Esophagus (tissue), 2 donors: ENCODE results near the gene CKB. TPM values are rescaled to one million over a fixed set of nuclear protein-coding genes. Genes with fewer than 3 reads are reported as not detected.
A peak's percentile ranks its signal among the peaks of the same experiment; 100 is the strongest.

Experiments used
- H3K27ac ChIP-seq, 2 donors: one replicate each; pipeline ENCODE4 v1.5.1; 2013; ENCODE audit warnings: low read depth in 2 of 2, mild to moderate bottlenecking in 2 of 2, inconsistent platforms in 1 of 2, low read length in 1 of 2, moderate library complexity in 1 of 2
- H3K27me3 ChIP-seq, 2 donors: one replicate each; pipeline ENCODE4 v1.6.1; 2013; ENCODE audit warnings: low read length in 2 of 2, control low read depth in 1 of 2, mild to moderate bottlenecking in 1 of 2; ENCODE audit not compliant: insufficient read depth in 2 of 2, control insufficient read depth in 1 of 2
- H3K36me3 ChIP-seq, 2 donors: one replicate each; pipeline ENCODE4 v1.6.1; 2013; ENCODE audit warnings: low read length in 1 of 2; ENCODE audit not compliant: control insufficient read depth in 2 of 2, insufficient read depth in 2 of 2
- H3K4me1 ChIP-seq, 2 donors: one replicate each; pipeline ENCODE4 v1.6.1; 2013; ENCODE audit warnings: low read length in 1 of 2; ENCODE audit not compliant: control insufficient read depth in 2 of 2, insufficient read depth in 2 of 2
- H3K4me3 ChIP-seq, 2 donors: one replicate each; pipeline ENCODE4 v1.5.1; 2013; ENCODE audit warnings: low read length in 2 of 2, mild to moderate bottlenecking in 2 of 2, low read depth in 1 of 2, moderate library complexity in 1 of 2
- H3K9me3 ChIP-seq, 2 donors: one replicate each; pipeline ENCODE4 v1.6.1; 2013; ENCODE audit warnings: mild to moderate bottlenecking in 2 of 2, low read depth in 1 of 2, low read length in 1 of 2, moderate library complexity in 1 of 2; ENCODE audit not compliant: control insufficient read depth in 2 of 2, insufficient read depth in 1 of 2
- WGBS, 2 donors: extraction: QIAGEN DNeasy Blood & Tissue Kit; methylation state at CpG; one replicate each; pipeline ENCODE4 v1.1.7; 2013; 5-methylcytosine and 5-hydroxymethylcytosine counted together
- polyA plus RNA-seq, 2 donors: library from polyadenylated mRNA; stranded (reverse); fragments of 200-250 nt; gene quantifications; one replicate each; pipeline ENCODE4 v1.2.3, GENCODE V29; 2013
- donor health status: healthy with polysubstance abuse.
- donor health status: Bipolar disorder and iron deficiency.

Gene CKB
- polyA plus RNA-seq, 2 donors, result 117 to 134 TPM

DNA sequence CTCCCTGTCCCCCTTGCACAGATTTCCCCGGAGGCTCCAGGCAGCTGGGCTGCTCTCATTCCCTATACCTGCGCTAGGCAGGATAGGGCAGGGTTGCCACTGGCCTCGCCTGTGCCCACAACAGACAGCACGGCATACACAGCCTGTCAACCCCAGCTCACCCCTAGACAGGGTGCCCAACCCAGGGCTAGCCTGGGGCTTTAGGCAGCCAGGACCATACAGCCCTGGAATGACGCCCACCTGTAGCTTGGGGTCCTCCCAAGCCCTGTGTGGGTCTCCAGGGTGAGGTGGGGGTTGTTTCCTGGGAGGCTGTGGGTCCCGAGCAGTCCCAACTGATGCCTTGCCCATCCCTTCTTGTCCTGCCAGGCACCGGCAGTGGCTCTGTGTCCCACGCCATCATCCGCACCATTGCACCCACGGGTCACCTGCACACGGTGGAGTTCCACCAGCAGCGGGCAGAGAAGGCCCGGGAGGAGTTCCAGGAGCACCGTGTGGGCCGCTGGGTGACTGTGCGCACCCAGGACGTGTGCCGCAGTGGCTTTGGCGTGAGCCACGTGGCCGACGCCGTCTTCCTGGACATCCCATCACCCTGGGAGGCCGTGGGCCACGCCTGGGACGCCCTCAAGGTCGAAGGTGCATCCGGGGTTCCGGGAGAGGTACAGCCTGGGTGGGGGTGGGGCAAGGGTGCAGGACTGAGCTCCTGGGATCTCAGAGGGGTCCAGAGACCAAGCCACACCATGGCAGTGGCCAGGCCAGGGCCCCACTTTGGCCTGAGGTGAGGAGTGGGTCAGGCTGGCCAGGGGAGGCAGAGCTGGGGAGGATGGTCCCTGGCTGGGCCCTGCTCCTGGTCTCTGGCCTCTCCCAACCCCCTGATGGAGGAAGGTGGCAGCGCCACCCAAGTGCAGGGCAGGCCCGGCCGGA is 9.8 kb upstream of the CKB start:
- peaks cover 20 to 25% of the 10 kb centered on the region in 2 donors for H3K4me1 ChIP-seq
- peak overlapping the region; percentile 52 to 69 for H3K27ac ChIP-seq
- H3K27me3 ChIP-seq, result no peaks in the 10 kb centered on the region
- H3K9me3 ChIP-seq, result no peaks in the 10 kb centered on the region
- no peak overlapping the region for H3K4me3 ChIP-seq
- H3K36me3 ChIP-seq, result peaks cover 0 to 40% of the 10 kb centered on the region in 2 donors
- 79 to 82% methylated on average over 32 of the region's 32 CpGs for WGBS, 2 donors

GRCh38 chr14:103531421-103532215 is 9.0 kb upstream of the CKB start:
- Histone ChIP-seq H3K9me3 (no peaks in the 10 kb centered on the region), H3K27me3 (no peaks in the 10 kb centered on the region), H3K4me1 (peaks cover 20 to 26% of the 10 kb centered on the region in 2 donors), H3K4me3 (no peak overlapping the region), H3K36me3 (peaks cover 0 to 38% of the 10 kb centered on the region in 2 donors), H3K27ac (no peak overlapping the region)
- WGBS, 2 donors, result 86 to 88% methylated on average over 15 of the region's 15 CpGs

DNA sequence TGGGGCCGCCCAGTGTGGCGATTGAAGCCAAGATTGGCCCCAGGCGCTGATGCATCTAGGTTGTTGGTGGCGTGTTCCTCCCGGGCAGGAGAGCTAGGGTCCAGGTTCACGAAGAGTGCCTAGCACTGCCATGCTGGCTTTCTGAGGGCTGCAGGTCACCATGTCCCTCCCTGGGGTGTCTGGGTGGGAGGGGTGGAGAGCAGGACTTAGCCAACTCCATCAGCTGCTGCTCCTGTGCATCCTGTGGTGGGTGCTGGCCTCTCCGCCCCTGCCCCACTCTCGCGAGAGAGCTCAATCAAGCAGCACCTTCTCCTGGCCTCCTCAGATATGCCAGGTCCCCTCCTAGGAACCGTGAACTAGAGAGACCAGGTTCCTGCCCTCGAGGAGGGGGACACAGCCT is 8.2 kb upstream of the CKB start:
- peaks cover 20 to 25% of the 10 kb centered on the region in 2 donors for H3K4me1 ChIP-seq
- H3K4me3 ChIP-seq, result no peak overlapping the region
- no peak overlapping the region for H3K27ac ChIP-seq
- no peaks in the 10 kb centered on the region for H3K9me3 ChIP-seq
- peaks cover 0 to 34% of the 10 kb centered on the region in 2 donors for H3K36me3 ChIP-seq
- H3K27me3 ChIP-seq, result no peaks in the 10 kb centered on the region
- 87 to 93% methylated on average over 10 to 11 of the region's 11 CpGs for WGBS, 2 donors

DNA sequence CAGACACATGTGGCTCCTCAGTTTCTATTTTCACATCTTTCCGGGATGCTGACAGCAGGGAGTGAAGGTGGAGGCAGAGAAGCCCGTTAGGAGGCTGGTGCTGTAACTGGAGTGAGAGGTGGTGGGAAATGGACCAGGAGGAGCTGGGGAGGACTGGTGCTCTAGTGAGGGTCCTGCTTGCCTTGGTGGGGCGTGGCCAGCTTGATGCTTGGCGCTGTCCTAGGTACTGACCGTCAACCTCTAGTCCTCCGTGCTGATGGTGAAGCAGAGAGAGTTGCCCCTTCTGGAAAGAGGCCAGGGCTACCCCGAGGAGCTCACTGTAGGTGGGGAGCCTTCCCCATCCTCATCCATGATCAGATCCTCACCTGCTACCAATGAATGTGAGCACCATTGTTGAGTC is 7.8 kb upstream of the CKB start:
- Histone ChIP-seq H3K27me3 (no peaks in the 10 kb centered on the region), H3K4me1 (peaks cover 20 to 22% of the 10 kb centered on the region in 2 donors), H3K27ac (no peak overlapping the region), H3K9me3 (no peaks in the 10 kb centered on the region), H3K36me3 (peaks cover 0 to 30% of the 10 kb centered on the region in 2 donors), H3K4me3 (peak overlapping the region in 1 of 2 donors; percentile 66)
- WGBS, 2 donors, result 47 to 58% methylated on average over 7 of the region's 7 CpGs

DNA sequence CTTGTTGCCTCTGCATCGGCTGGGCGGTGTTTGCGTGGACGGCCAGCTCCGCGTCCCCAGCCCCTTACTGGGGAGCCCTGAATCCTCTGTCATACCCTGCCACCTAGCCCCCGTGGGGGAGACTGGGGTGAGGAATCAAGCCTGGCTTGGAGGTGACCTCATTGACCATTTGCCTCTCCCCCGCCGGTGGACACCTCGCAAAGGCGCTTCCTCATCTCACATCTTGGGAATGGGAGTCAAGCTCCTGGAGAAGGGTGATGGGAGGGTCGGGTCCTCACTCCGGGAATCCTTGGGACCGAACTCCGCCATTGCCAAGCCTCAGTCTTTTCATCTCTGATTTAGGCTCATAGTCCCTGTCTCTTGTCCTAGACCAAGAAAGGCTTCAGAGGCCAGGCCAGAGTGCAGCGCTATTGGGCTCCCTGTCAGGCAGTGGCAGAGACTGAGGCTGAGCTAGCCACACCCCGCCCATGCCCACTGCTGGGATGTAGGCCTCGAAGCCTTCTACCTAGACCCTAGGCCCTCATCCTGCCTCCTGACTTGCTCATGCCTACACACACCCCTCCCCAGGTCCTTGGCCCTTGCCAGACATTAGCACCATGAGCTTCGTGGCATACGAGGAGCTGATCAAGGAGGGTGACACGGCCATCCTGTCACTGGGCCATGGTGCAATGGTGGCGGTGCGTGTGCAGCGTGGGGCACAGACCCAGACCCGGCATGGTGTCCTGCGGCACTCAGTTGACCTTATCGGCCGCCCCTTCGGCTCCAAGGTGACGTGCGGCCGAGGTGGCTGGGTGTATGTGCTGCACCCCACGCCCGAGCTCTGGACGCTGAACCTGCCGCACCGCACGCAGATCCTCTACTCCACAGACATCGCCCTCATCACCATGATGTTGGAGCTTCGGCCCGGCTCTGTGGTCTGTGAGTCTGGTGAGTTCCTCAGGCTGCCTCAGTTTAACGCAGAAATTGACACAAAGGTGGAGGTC is 7.0 kb upstream of the CKB start:
- Histone ChIP-seq H3K27me3 (no peaks in the 10 kb centered on the region), H3K36me3 (peaks cover 0 to 27% of the 10 kb centered on the region in 2 donors), H3K27ac (peak overlapping the region; percentile 25 to 65), H3K4me1 (peaks cover 20 to 22% of the 10 kb centered on the region in 2 donors), H3K9me3 (no peaks in the 10 kb centered on the region), H3K4me3 (peak overlapping the region; percentile 66 to 73)
- WGBS, 2 donors, result 47 to 48% methylated on average over 42 of the region's 42 CpGs

GRCh38 chr14:103528587-103529382 is 6.2 kb upstream of the CKB start, which contains the start of gene TRMT61A:
TSS of gene TRMT61A (plus strand) at chr14:103529196. CDS start at chr14:103529979, 783 bp downstream.
- peak within 1 kb of the TSS; percentile 66 to 73 for H3K4me3 ChIP-seq
- H3K27me3 ChIP-seq, result no peaks in the 10 kb centered on the region
- H3K4me1 ChIP-seq, result peaks cover 20 to 22% of the 10 kb centered on the region in 2 donors
- WGBS, 2 donors, result 2% methylated on average over 50 to 69 of the region's 70 CpGs
- peaks cover 0 to 19% of the 10 kb centered on the region in 2 donors for H3K36me3 ChIP-seq
- H3K9me3 ChIP-seq, result no peaks in the 10 kb centered on the region
- H3K27ac ChIP-seq, result peak within 1 kb of the TSS; percentile 84 to 87

DNA sequence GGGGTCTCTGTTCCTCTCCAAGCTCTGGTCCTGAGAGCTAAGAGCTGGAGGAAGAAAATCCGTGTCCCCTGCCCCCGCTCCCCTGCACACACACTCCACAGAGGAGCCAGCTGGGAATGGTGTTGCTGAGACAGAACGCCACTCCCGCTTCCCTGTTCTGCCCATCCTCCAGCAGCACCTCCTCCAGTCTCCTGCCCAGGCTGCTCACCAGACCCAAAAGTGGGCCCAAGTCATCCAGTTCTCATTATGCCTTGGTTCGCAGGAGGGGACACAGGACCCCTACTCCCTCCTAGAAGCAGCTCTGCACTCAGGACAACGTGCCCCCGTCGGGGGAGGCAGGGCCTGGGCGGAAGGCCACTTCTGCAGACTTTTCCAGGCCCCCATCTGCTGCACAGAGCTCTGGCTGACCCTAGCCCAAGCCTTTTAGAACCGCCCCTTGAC is 5.5 kb upstream of the CKB start:
- peak overlapping the region; percentile 66 to 73 for H3K4me3 ChIP-seq
- peak overlapping the region; percentile 84 to 87 for H3K27ac ChIP-seq
- peaks cover 21 to 23% of the 10 kb centered on the region in 2 donors for H3K4me1 ChIP-seq
- H3K9me3 ChIP-seq, result no peaks in the 10 kb centered on the region
- H3K36me3 ChIP-seq, result peaks cover 0 to 15% of the 10 kb centered on the region in 2 donors
- WGBS, 2 donors, result 40 to 43% methylated on average over 10 of the region's 10 CpGs
- H3K27me3 ChIP-seq, result no peaks in the 10 kb centered on the region

GRCh38 chr14:103527408-103528145 is 4.9 kb upstream of the CKB start:
- Histone ChIP-seq H3K4me3 (no peak overlapping the region), H3K9me3 (no peaks in the 10 kb centered on the region), H3K4me1 (peaks cover 25 to 28% of the 10 kb centered on the region in 2 donors), H3K27ac (peak overlapping the region; percentile 84 to 87), H3K36me3 (peaks cover 0 to 10% of the 10 kb centered on the region in 2 donors), H3K27me3 (no peaks in the 10 kb centered on the region)
- WGBS, 2 donors, result 75 to 77% methylated on average over 14 of the region's 14 CpGs
